GM19238 (cell line): ENCODE results near the gene COL23A1.
"Not testable (repeated sequence)": the region's sequence is repeated elsewhere in the genome, so short reads cannot be mapped to it uniquely, and the experiment has no call there.

Source experiments
- DNase-seq: peaks from one replicate; pipeline ENCODE4 v3.0.0; 2011; ENCODE audit warnings: low spot score; ENCODE audit not compliant: insufficient read length

The COL23A1 gene

GRCh38 chr5:178307267-178308045, 282.7 kb downstream of the COL23A1 start:
- no peak for DNase-seq

GRCh38 chr5:178306430-178307225, 283.6 kb downstream of the COL23A1 start:
- no peak for DNase-seq

GRCh38 chr5:178305801-178306200, 284.4 kb downstream of the COL23A1 start:
- no peak for DNase-seq

- no peak for DNase-seq
Measured at GRCh38 chr5:178304761-178305645, 285.2 kb downstream of the COL23A1 start.

- DNase-seq, result no peak
Measured at GRCh38 chr5:178304016-178304415, 286.2 kb downstream of the COL23A1 start.

GRCh38 chr5:178302321-178302720, 287.9 kb downstream of the COL23A1 start:
- DNase-seq, result not testable (repeated sequence)

- DNase-seq, result no peak
Measured at GRCh38 chr5:178301641-178302040, 288.6 kb downstream of the COL23A1 start.

- no peak for DNase-seq
Measured at GRCh38 chr5:178298283-178298807, 291.8 kb downstream of the COL23A1 start.

GRCh38 chr5:178297751-178298150, 292.4 kb downstream of the COL23A1 start:
- DNase-seq, result no peak

GRCh38 chr5:178296066-178296465, 294.1 kb downstream of the COL23A1 start:
- no peak for DNase-seq

GRCh38 chr5:178295589-178295988, 294.6 kb downstream of the COL23A1 start:
- no peak for DNase-seq

GRCh38 chr5:178293815-178294214, 296.4 kb downstream of the COL23A1 start:
- DNase-seq, result no peak

- DNase-seq, result no peak
Measured at GRCh38 chr5:178293400-178293799, 296.8 kb downstream of the COL23A1 start.

GRCh38 chr5:178292826-178293205, 297.4 kb downstream of the COL23A1 start:
- DNase-seq, result no peak

- no peak for DNase-seq
Measured at GRCh38 chr5:178291969-178292825, 298.0 kb downstream of the COL23A1 start.

GRCh38 chr5:178291161-178291561, 299.0 kb downstream of the COL23A1 start:
- DNase-seq, result no peak

- no peak for DNase-seq
Measured at GRCh38 chr5:178290376-178290775, 299.8 kb downstream of the COL23A1 start.

- no peak for DNase-seq
Measured at GRCh38 chr5:178289438-178289837, 300.8 kb downstream of the COL23A1 start.

- no peak for DNase-seq
Measured at GRCh38 chr5:178288401-178289368, 301.5 kb downstream of the COL23A1 start.
